A673 (cell line): ENCODE data around the gene SBK3.

ENCODE experiments used
- EZH2 ChIP-seq: fragments of 200-600 bp; sonication (generic); IDR thresholded peaks from 2 replicates; pipeline ENCODE4 v1.6.1; 2017; ENCODE audit warnings: borderline replicate concordance, low read depth, mild to moderate bottlenecking, mixed read lengths, antibody characterized with exemption, low read length; ENCODE audit not compliant: poor library complexity, severe bottlenecking
- TF ChIP-seq, protein P1 (sequence below): fragments of 300-800, 200-600 bp; sonication (generic); conservative IDR thresholded peaks from 2 replicates; pipeline ENCODE4 v1.5.1; 2017; ENCODE audit warnings: low read depth, mild to moderate bottlenecking, antibody characterized with exemption, low read length, moderate library complexity, mixed read lengths

DNA sequence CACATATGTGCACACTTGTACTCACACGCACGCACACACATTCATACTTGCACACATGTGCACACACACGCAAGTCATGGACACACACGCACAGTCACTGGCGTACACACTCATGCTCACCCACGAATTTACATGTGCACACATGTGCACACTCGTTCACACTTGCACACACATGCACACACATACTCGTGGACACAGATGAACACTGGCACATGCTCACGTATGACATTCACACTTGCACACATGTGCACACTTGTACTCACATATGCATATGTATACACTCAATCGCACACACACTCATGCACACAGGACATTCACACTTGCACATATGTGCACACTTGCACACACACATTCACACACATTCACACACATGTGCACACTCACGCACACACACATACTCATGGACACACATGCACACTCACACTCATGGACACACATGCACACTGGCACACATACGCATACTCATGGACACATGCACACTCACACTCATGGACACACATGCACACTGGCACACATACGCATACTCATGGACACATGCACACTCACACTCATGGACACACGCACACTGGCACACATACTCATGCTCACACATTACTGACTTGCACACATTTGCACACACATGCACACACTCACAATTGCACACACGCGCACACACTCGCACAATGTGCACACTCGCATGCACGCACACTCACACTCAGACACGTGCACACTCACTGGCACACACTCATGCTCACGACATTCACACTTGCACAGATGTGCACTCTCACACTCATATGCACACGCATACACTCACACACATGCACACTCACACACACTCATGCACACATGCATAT, 17.9 kb downstream of the SBK3 start:
- TF ChIP-seq, protein P1, sequence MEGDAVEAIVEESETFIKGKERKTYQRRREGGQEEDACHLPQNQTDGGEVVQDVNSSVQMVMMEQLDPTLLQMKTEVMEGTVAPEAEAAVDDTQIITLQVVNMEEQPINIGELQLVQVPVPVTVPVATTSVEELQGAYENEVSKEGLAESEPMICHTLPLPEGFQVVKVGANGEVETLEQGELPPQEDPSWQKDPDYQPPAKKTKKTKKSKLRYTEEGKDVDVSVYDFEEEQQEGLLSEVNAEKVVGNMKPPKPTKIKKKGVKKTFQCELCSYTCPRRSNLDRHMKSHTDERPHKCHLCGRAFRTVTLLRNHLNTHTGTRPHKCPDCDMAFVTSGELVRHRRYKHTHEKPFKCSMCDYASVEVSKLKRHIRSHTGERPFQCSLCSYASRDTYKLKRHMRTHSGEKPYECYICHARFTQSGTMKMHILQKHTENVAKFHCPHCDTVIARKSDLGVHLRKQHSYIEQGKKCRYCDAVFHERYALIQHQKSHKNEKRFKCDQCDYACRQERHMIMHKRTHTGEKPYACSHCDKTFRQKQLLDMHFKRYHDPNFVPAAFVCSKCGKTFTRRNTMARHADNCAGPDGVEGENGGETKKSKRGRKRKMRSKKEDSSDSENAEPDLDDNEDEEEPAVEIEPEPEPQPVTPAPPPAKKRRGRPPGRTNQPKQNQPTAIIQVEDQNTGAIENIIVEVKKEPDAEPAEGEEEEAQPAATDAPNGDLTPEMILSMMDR, result no peak
- no peak for TF ChIP-seq EZH2
